Stimulated activated naive CD8-positive, alpha-beta T cell treated with anti-CD3 and anti-CD28 coated beads, Interleukin-15, amount 100 ng/mL, for 72 hours (primary cell): ENCODE data around the gene BPIFA2.

ENCODE experiments used
- ATAC-seq: fragments of 150-1000 bp; cut with Tn5 transposase; 2 replicates; pipeline ENCODE4 v1.10.0; 2021; ENCODE audit warnings: mild to moderate bottlenecking, moderate library complexity
- DNase-seq, 2 donors: peaks; one replicate each; pipeline ENCODE4 v3.0.0; 2021 to 2022
- H3K27ac Mint-ChIP-seq, 2 donors: one replicate each; pipeline ENCODE4 v1.8.0; 2022; ENCODE audit warnings: mild to moderate bottlenecking in 2 of 2, mixed read lengths in 2 of 2, moderate library complexity in 2 of 2
- H3K27me3 Mint-ChIP-seq: one replicate; pipeline ENCODE4 v1.8.0; 2022; ENCODE audit warnings: mixed read lengths
- H3K4me1 Mint-ChIP-seq: one replicate; pipeline ENCODE4 v1.8.0; 2022; ENCODE audit warnings: mild to moderate bottlenecking, mixed read lengths
- H3K4me3 Mint-ChIP-seq, 2 donors: one replicate each; pipeline ENCODE4 v1.8.0; 2022; ENCODE audit warnings: mild to moderate bottlenecking in 2 of 2, mixed read lengths in 2 of 2, moderate library complexity in 1 of 2
- H3K9me3 Mint-ChIP-seq, 2 donors: one replicate each; pipeline ENCODE4 v1.8.0; 2022; ENCODE audit warnings: mixed read lengths in 2 of 2

The BPIFA2 gene

GRCh38 chr20:33145521-33145920 is 22.4 kb upstream of the BPIFA2 start:
- ATAC-seq: no peak

GRCh38 chr20:33147299-33147698 is 20.7 kb upstream of the BPIFA2 start:
- ATAC-seq: no peak
- Mint-ChIP-seq H3K4me3 (no peak overlapping the region), H3K4me1 (no peaks in the 10 kb centered on the region), H3K9me3 (no peaks in the 10 kb centered on the region), H3K27me3 (peaks cover 45% of the 10 kb centered on the region), H3K27ac (no peak overlapping the region)
- no peak for DNase-seq

More at GRCh38 chr20:33145521-33145920, 22.4 kb upstream of the BPIFA2 start:
- H3K4me1 Mint-ChIP-seq: no peaks in the 10 kb centered on the region
- no peak overlapping the region for H3K4me3 Mint-ChIP-seq
- peak overlapping the region in 1 of 2 donors; percentile 72 for H3K27ac Mint-ChIP-seq
- no peaks in the 10 kb centered on the region for H3K9me3 Mint-ChIP-seq
- DNase-seq: no peak
- peaks cover 45% of the 10 kb centered on the region for H3K27me3 Mint-ChIP-seq

- Mint-ChIP-seq H3K27ac (no peak overlapping the region), H3K27me3 (peaks cover 50% of the 10 kb centered on the region), H3K4me3 (no peak overlapping the region), H3K9me3 (no peaks in the 10 kb centered on the region), H3K4me1 (no peaks in the 10 kb centered on the region)
- ATAC-seq (no peak), DNase-seq (no peak)
Observed at GRCh38 chr20:33148040-33148439, 19.9 kb upstream of the BPIFA2 start.

- H3K9me3 Mint-ChIP-seq: no peaks in the 10 kb centered on the region
- DNase-seq: no peak
- no peak overlapping the region for H3K27ac Mint-ChIP-seq
- ATAC-seq: no peak
- H3K4me3 Mint-ChIP-seq: no peak overlapping the region
- peaks cover 23% of the 10 kb centered on the region for H3K27me3 Mint-ChIP-seq
- no peaks in the 10 kb centered on the region for H3K4me1 Mint-ChIP-seq
Observed at GRCh38 chr20:33154252-33154651, 13.7 kb upstream of the BPIFA2 start.

GRCh38 chr20:33158637-33159385 is 9.1 kb upstream of the BPIFA2 start:
- no peak for ATAC-seq
- Mint-ChIP-seq H3K4me1 (no peaks in the 10 kb centered on the region), H3K27ac (no peak overlapping the region), H3K9me3 (no peaks in the 10 kb centered on the region), H3K27me3 (peaks cover 9% of the 10 kb centered on the region), H3K4me3 (no peak overlapping the region)
- DNase-seq: no peak

GRCh38 chr20:33159713-33160112 is 8.2 kb upstream of the BPIFA2 start:
- Mint-ChIP-seq H3K27ac (no peak overlapping the region), H3K4me3 (no peak overlapping the region), H3K9me3 (no peaks in the 10 kb centered on the region), H3K27me3 (peaks cover under 1% of the 10 kb centered on the region), H3K4me1 (no peaks in the 10 kb centered on the region)
- ATAC-seq (no peak), DNase-seq (no peak)

GRCh38 chr20:33160681-33161080 is 7.3 kb upstream of the BPIFA2 start:
- ATAC-seq (no peak), DNase-seq (no peak)
- no peaks in the 10 kb centered on the region for H3K9me3 Mint-ChIP-seq
- no peaks in the 10 kb centered on the region for H3K4me1 Mint-ChIP-seq
- H3K27me3 Mint-ChIP-seq: no peaks in the 10 kb centered on the region
- H3K4me3 Mint-ChIP-seq: no peak overlapping the region
- no peak overlapping the region for H3K27ac Mint-ChIP-seq

- H3K4me1 Mint-ChIP-seq: no peaks in the 10 kb centered on the region
- no peak overlapping the region for H3K4me3 Mint-ChIP-seq
- no peak for DNase-seq
- ATAC-seq: no peak
- H3K27me3 Mint-ChIP-seq: no peaks in the 10 kb centered on the region
- no peaks in the 10 kb centered on the region for H3K9me3 Mint-ChIP-seq
- no peak overlapping the region for H3K27ac Mint-ChIP-seq
Observed at GRCh38 chr20:33162313-33162712, 5.6 kb upstream of the BPIFA2 start.

GRCh38 chr20:33162753-33163152 is 5.2 kb upstream of the BPIFA2 start:
- Mint-ChIP-seq H3K27ac (no peak overlapping the region), H3K4me1 (no peaks in the 10 kb centered on the region), H3K4me3 (no peak overlapping the region), H3K27me3 (no peaks in the 10 kb centered on the region), H3K9me3 (no peaks in the 10 kb centered on the region)
- ATAC-seq: no peak
- no peak for DNase-seq

GRCh38 chr20:33163856-33164762 is 3.9 kb upstream of the BPIFA2 start:
- no peak for ATAC-seq
- Mint-ChIP-seq H3K4me1 (no peaks in the 10 kb centered on the region), H3K27me3 (no peaks in the 10 kb centered on the region), H3K27ac (no peak overlapping the region), H3K9me3 (peaks cover 8 to 9% of the 10 kb centered on the region in 2 donors), H3K4me3 (no peak overlapping the region)
- no peak for DNase-seq

- H3K4me1 Mint-ChIP-seq: no peaks in the 10 kb centered on the region
- DNase-seq (no peak), ATAC-seq (no peak)
- H3K27ac Mint-ChIP-seq: no peak overlapping the region
- H3K27me3 Mint-ChIP-seq: no peaks in the 10 kb centered on the region
- no peak overlapping the region for H3K4me3 Mint-ChIP-seq
- H3K9me3 Mint-ChIP-seq: peaks cover 8 to 11% of the 10 kb centered on the region in 2 donors
Observed at GRCh38 chr20:33164763-33165095, 3.2 kb upstream of the BPIFA2 start.

- Mint-ChIP-seq H3K27me3 (no peaks in the 10 kb centered on the region), H3K9me3 (peaks cover 11 to 15% of the 10 kb centered on the region in 2 donors), H3K27ac (no peak overlapping the region), H3K4me1 (no peaks in the 10 kb centered on the region), H3K4me3 (no peak overlapping the region)
- ATAC-seq: no peak
- no peak for DNase-seq
Observed at GRCh38 chr20:33165416-33166055, 2.4 kb upstream of the BPIFA2 start.

- Mint-ChIP-seq H3K4me3 (no peak overlapping the region), H3K4me1 (no peaks in the 10 kb centered on the region), H3K27me3 (no peaks in the 10 kb centered on the region), H3K9me3 (peaks cover 20 to 26% of the 10 kb centered on the region in 2 donors), H3K27ac (no peak overlapping the region)
- ATAC-seq (no peak), DNase-seq (no peak)
Observed at GRCh38 chr20:33166533-33167113, 1.3 kb upstream of the BPIFA2 start.

GRCh38 chr20:33169176-33169794 is 1.3 kb downstream of the BPIFA2 start:
- no peak for DNase-seq
- Mint-ChIP-seq H3K9me3 (peaks cover 20 to 26% of the 10 kb centered on the region in 2 donors), H3K4me1 (no peaks in the 10 kb centered on the region), H3K27ac (peak overlapping the region in 1 of 2 donors; percentile 40), H3K4me3 (no peak overlapping the region), H3K27me3 (no peaks in the 10 kb centered on the region)
- ATAC-seq: no peak

- no peak overlapping the region for H3K4me3 Mint-ChIP-seq
- ATAC-seq: no peak
Observed at GRCh38 chr20:33172781-33173180, 4.8 kb downstream of the BPIFA2 start.

More at GRCh38 chr20:33172781-33173180, 4.8 kb downstream of the BPIFA2 start:
- H3K27me3 Mint-ChIP-seq: no peaks in the 10 kb centered on the region
- peaks cover 20 to 26% of the 10 kb centered on the region in 2 donors for H3K9me3 Mint-ChIP-seq
- H3K4me1 Mint-ChIP-seq: no peaks in the 10 kb centered on the region
- H3K27ac Mint-ChIP-seq: no peak overlapping the region
- DNase-seq: no peak
